Measurements from ENCODE around the gene SEPSECS.
"Not testable (repeated sequence)": the region's sequence is repeated elsewhere in the genome, so short reads cannot be mapped to it uniquely, and the experiment has no call there.

The SEPSECS gene

DNA sequence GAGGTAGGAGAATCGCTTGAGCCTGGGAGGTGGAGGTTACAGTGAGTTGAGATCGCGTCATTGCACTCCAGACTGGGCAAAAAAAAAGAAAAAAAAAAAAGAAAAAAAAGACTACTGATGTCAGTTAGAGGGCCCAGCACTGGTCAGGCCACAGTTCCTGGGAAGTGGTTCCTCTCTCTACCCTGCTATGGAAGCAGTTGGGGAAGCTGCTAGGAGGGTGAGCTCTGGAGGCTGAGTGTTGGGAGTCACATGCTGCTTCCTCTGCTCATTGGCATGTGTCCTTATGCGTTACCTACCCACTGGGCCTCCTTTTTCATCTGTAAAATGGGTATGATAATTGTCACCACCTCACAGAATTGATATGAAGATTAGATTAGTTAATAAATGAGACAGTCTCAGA is 50.7 kb downstream of the SEPSECS start:
- no peak for DNase-seq (ENCODE audit: low read depth)

DNA sequence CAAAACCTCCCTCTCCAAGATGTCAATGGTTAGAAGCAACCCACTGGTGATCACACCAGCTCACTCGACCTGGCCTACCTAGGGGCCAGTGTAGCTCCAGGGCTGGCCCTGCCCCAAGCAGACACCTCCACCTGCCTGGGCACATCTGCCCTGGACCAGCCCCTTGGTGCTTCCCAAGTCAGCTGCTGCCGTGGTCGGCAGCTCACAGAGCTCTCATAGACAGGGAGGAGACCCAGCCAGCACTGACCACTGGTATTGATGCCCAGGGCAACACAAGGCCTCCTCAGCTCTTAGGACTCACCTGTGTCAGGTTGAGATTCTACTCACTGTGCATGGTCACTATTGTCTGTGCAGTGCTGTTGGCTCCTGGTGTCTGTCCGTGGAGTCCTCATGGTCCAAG is 51.7 kb downstream of the SEPSECS start:
- no peak for DNase-seq (ENCODE audit: low read depth)

DNA sequence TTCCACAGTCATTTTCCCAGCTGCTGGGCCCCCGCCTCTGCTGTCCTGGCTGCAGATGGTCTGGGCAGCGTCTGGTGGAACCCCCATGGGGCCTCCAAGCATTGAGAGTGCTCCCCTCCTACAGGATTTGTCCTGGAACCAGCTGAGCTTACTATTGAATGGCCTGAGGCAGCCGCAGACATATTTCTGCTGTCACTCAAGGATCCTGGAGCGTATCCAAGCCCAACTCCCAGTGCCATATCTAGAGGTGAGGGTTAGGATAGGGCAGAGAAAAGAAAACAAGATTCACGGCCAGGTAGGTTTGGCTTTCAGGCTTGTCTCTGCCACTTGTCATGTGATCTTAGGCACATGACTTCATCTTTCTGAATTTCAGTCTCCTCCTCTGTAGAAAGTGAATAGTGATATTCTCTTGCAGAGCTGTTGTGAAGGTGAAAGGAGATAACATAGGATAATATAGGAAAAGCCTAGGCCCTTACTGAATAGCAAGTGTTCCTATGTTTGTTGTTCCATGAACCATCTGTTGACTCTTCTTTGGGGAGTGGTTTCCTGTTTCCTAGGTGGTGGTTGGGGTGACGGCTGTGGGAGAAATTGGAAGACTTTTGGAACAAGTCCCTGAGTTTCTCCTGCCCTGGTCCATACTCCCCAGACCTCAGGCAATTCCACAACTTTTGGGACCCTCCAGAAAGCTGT is 52.3 kb downstream of the SEPSECS start:
- DNase-seq (ENCODE audit: low read depth), result no peak

DNA sequence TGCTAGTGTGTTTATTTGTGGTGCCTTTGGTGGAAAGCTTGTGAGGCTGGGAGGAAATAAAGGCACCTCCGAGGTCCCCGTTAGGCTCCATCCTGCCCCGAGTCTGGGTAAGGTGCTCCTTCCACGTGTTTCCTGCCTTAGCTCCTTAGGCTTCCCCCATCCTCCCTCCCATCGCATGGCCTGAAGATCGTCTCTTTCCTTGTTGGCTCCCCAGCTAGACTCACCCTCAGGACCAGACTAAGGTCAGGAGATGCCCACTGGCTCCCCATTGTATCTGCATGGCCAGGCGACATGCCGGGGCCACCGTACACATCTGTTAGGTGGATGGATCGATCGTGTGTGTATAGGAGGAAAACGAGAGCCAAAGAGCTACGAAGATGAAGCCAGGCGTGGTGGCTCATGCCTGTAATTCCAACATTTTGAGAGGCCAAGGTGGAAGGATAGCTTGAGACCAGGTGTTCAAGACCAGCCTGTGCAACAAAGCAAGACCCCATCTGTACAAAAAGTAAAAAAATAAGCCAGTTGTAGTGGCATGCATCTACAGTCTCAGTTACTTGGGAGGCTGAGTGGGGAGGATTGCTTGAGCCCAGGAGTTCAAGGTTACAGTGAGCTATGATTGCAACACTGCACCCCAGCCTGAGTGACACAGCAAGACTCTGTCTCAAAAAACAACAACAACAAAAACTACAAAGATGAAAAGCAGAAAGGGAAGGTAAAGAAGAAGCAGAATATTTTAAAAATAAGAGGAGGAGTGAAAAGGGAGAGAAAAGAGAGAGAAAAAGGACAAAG is 53.7 kb downstream of the SEPSECS start:
- DNase-seq (ENCODE audit: low read depth), result no peak

DNA sequence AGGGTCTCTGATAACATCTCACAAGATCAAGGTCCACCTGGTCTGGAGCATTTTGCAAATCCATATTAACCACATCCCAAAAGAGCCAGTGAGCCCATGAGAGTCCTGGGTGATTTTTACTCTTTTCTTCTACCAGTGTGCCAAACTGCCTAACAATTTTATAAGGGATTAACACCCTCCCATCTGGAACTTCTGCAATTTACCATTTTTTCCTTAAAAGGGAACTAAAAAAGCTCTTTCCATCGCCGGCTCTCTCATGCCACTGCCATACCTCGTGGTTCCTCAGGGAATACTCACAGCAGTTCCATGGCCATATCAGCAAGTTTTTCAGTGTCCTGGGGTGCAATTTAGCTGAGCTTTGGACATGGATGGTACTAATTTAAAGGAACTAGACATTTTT is 55.7 kb downstream of the SEPSECS start:
- DNase-seq (ENCODE audit: low read depth), result no peak

DNA sequence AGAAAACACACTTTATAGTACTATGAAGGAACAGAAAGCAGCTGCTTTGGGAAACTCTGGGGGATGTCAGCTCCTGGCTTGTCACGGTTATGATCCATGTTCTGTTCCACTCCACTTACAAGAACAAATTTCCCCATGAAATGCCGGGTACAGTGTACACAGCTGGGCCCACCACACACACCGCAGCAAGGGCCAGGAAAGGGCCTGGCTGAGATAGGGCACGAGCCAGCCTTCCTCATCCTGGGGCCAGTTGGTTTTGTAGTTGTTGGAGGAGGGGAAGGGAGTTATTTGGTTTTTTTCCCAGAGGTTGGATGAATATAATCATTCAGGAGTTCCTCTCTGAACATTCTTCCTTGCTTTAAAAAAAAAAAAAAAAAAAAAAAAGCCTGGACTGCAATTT is 56.8 kb downstream of the SEPSECS start:
- no peak for DNase-seq (ENCODE audit: low read depth)

DNA sequence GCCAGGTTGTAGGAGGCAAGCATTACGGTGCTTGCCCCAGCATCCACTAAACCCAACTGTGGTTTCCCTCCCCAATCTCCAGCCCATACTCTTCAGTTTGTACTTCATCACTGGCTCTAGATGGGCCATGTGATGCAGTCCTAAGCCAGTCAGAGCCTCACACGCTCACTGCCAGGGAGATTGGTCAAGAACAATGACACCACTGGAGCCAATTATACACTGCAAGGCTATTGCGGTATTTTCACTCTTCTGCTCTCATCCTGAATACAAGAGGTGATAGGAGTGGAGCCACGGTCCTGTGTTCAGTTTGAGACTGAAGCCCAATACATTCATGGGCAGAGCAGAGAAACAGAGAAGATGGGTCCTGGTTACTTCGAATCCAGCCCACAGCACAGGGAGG is 58.4 kb downstream of the SEPSECS start:
- DNase-seq (ENCODE audit: low read depth), result no peak

DNA sequence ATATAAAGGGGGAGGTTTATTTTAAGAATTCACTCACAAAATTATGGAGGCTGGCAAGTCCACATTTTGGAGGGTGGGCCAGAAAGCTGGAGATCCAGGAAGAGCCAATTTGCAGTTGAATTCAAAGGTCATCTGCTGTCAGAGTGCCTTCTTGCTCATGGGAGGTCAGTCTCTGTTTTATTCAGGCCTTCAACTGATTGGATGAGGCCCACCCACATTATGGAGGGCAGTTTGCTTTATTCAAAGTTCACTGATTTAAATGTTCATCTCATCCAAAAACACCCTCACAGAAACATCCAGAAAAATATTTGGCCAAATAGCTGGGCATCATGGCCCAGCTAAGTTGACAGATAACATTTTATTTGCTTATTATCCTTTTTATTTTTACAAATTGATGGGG is 59.5 kb downstream of the SEPSECS start:
- no peak for DNase-seq (ENCODE audit: low read depth)

DNA sequence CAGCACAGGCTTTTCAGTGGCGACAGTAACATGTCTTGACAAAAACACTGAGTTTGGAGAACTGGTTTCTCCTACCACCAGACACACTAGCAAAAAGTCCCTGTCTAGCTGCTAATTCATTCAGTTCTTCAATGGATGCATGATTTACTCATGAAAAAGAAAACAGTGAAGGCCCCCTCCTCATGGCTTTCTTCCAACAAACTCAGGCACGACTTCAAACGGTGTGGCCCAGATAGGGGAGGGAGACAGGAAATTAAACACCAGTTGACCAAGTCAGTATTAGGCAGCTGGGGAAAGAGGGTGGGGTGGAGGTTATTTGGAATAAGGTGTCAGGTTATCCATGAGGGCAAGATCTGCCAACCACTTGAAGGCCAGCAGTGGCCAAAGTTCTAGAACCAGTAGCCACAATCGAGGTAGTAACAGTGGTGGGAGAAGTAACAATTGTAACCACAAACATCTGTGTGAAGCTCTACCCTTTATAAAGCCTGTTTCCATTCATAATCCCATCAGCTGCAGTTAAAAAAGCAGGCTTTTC is 60.2 kb downstream of the SEPSECS start:
- no peak for DNase-seq (ENCODE audit: low read depth)

DNA sequence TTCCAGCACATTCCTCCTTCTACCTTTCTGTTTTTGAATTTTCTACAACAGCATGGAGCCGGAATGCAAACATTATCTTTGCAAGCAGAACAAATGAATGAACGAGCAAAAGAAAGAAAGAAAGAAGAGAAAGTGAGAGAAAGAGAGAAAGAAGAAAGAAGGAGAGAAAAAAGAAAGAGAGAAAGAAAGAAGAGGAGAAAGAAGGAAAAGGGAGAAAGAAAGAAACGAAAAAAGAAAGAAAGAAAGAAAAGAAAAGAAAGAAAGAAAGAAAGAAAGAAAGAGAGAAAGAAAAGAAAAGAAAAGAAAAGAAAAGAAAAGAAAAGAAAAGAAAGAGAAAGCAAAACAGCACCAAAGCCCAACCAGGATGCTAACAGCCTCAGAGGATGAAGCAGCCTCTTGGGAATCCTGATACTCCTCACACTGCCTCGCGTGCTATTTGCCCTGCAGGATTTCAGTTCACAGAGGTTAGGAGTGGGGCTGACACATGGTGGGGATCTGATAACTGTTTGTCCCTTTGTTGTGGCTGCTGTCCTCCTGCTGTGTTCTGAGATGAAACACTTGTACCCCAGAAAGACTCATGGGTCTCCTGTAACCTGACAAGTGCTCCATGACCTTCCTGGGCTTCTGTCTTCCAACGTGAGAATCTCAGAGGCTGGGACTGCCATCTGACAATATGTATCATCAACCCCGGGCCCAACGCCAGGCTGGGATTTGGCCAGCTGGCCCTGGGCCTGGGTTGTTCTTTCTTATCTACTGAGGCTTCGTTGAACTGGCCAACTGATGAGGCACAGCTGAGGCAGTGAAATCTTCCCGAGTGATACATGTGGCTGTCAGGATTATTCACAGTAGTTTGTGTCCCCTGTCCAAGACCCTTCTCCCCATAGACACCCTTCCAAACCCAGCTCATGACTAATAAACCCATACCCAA is 61.0 kb downstream of the SEPSECS start:
- no peak for DNase-seq (ENCODE audit: low read depth)

DNA sequence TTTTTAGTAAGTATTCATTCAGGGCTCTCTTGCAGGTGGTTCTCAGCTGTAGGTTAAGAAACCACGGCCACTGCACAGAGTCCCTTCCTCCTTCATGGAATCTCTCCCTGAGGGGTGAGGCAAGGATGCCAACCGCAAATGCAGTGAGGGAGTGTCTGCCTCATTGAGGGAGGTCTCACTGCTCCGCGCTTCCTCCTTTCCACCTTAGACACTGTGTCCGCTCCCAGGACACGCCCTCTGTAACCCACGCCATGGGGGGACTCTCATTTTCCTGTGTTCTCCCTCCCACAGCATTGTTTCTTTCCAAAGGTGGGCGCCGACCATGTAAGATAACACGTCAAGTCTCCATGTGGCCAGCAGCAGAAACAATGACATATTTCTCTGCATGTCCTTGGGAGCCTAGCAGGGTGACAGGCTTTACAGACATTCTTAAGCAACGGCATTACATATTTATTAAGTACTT is 63.2 kb downstream of the SEPSECS start:
- DNase-seq (ENCODE audit: low read depth), result no peak

DNA sequence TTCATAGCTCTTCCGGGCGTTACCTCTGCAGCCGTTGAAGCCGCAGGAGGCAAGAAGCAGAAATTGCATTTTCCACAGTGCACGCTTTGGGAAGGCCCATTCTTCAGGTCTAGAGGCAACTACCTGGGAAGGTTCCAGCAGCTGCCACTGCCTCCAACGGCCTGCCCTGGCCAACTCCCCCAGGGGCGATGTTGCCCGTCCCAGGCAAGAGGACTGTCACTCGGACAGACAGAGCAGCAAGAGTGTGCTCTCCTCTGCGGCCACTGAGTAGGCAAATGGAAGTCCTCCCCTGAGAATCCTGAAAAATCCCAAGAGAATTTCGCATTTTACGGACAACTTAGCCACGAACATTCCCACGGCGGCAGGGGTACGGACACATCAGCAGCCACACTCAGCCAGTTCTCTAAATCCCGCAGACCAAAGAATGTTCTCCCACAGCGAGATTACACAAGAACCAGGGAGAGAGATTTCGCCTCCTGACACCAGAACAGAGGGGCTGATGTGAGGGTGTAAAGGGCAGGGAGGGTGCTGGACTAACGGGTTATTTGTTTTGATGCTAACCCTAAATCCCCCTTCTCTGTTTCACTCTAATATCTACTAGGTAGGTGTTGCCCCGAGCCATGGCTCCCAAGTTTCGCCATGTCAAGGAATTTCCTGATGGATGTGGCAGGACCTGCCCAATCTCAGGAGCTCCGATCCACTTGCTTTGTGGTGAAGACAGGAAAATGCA is 63.8 kb downstream of the SEPSECS start:
- no peak for DNase-seq (ENCODE audit: low read depth)

DNA sequence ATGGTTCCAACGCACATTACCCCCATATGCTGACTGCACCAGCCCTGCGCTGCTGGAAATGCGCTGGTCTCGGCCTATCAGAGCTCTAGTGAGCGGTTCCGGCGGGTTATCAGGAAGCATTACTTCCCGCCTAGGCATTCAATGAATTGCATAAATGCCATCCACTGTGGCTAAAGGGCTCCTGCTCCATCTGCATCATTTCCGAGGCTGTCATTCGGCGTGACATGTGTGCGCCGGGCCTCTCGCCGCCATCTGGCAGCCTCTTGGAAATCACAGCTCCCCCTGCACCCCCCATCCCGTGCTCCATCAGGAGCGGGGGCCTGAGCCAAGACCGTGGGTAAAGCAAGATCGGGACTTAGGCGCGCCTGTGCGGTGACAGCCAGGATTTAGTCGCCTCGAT is 64.4 kb downstream of the SEPSECS start:
- no peak for DNase-seq (ENCODE audit: low read depth)

DNA sequence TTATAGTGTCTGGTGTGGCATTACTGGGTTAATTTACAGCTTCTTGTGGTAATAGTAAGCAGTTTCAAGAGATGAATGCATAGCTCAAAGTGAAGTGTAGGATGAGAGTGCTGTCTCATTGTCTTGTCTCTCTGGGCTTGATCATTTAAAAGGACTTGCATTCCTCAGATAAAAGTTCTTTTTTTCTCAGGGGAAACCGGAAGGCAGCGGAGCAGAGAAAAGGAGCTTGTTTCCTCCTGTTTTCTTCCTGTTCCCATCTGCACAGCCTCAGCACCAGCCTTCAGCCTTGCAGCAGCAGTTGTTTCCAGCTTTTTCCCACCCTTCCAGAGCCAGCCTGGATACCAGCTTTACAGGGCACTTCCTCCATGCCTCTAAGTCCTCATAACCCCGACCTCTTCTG is 68.1 kb downstream of the SEPSECS start:
- no peak for DNase-seq (ENCODE audit: low read depth)

DNA sequence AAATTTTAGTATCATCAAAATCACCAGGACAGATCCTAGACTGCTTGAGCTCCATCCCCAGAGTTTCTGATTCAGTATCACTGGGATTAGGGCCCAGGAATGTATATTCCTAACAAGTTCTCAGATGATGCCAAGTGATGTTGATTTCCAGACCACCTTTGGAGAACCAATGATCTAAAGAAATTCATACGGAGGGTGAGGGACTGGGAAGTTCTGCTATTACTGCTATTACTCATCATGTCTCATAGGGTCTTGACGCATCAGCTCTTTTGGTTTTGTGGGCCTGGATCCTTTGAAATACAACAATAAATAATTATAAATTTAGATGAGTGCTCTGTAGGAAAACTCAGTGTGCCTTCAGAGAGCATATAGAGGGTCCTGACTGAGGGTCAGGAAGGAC is 69.7 kb downstream of the SEPSECS start:
- no peak for DNase-seq (ENCODE audit: low read depth)

DNA sequence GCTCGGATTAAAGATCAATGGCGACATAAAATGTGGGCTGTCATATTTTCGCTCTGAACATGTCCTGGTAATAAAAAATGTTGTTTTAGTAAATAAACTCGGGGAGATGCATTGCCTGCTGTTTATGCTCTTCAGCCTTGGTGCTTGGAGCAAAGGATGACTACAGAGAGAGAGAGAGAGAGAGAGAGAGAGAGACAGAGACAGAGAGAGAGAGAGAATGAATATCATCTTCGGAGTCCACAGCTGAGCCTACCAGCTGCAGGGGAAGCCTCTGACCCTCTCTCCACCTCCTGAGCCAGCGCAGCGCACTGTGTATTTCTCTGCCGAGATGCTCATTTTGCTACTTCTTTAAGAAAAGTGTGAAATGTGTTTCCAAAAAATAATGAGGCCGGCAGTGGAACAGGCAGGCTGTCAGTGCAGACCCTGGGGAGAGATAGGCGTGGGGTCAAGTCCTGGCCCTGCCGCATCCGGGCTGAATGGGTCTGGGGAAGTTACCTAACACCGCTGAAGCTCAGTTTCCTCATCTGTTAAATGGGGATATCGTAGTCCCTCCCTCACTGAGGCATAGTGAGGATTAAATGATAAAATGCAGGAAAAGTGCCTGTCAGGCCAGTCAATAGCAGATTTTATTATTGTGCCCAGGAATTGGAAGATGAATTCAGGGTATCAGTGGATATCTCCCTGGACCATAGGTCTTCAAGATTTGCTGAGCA is 71.0 kb downstream of the SEPSECS start:
- no peak for DNase-seq (ENCODE audit: low read depth)

DNA sequence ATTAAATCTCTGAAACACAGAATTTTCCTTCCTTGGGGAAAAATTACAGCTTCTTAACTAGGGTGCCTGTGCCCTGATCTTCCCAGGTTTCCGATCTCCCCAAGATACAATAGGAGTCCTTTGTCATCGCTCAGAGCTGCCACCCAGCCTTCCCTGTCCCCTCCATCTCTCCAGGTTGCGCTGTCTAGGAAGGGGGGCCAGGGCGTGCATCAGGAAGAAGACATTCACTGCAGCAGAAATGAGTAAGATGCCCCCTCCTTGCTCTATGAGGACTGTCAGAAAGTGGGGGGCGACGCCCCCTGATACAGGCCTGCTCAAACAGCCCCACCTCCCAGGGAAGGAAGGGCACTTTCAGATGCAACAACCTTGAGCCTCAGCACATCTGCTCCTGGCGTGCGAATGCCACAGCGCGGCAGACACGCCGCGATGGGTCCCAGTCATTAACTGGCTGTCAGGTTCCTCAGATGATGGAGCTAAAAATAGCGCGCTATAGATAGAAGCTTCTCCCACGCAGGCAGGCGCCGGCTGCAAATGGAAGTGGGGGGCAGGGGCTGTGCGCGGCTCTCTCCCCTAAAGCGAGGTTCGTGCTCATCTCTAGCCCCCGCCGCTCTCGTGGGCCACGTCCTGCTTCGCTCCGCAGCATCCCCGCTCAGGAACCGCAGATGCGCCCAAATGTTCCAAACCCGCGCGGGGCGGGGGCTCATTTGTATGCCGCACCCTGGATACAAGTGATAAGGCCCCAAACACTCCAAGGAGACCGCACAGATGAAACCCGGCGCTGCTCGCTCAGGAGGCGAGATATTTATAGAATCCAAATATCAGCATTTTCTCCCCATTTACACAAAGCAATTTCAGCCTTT is 71.9 kb downstream of the SEPSECS start:
- no peak for DNase-seq (ENCODE audit: low read depth)

DNA sequence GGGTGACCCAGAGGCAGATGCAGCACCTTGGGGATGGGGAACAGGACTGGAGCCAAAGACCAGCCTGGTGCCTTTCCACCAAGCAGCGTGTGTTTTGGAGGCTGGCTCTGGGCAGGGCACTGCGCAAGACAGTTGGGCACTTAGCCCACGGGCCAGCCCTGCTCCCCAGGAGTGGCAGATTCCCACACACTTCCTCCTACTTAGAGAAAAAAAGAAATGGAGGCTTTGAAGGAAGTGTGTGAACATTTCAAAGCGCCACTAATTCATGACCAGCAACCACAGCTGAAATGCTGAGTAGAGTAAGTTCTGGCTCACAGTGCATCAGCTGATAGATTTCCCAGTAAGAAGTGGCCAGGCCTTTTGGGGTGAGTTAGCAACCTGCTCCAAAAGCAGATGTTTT is 74.6 kb downstream of the SEPSECS start:
- DNase-seq (ENCODE audit: low read depth), result no peak

DNA sequence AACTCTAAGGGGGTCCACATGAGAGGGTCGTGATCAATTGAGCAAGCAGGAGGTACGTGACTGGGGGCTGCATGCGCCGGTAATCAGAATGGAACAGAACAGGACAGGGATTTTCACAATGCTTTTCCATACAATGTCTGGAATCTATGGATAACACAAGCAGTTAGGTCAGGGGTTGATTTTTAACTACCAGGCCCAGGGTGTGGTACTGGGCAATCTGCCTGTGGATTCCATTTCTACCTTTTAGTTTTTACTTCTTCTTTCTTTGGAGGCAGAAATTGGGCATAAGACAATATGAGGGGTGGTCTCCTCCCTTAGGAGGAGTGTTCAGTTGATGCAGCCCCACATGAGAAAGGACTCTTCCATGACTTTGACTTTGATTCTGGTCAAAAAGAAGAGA is 76.8 kb downstream of the SEPSECS start:
- DNase-seq (ENCODE audit: low read depth), result not testable (repeated sequence)

DNA sequence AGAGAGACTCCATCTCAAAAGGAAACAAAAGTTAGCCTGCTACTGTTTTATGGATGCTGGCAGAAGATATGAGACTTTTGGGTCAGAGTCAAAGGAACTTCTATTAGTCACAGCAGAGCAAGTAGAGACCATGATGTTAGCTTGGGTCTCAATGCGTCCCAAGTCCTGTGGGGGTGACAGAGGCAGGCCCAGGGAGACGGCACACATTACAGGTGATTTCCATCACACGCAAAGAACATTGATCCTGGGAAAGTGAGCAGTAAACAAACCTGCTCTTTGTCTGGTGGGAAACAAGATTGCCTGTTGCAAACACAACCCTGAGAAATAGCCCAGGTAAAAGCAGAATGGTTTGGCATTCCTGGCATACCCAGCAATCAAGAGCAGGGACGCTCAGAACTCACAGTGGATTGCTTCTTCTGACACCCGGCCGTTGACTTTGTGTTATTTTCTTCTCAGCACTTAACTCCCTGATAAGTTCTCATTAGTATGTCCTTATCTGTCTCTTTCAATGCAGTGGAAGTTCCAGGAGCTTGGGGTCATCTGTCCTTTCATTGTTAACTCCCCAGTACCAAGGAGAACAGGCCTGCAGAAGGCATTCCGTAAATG is 78.3 kb downstream of the SEPSECS start:
- DNase-seq (ENCODE audit: low read depth), result no peak
